ENCODE data around the gene GDF2.

GDF2 gene

GRCh38 chr10:47294057-47294456 is 28.2 kb upstream of the GDF2 start:
- no peak for DNase-seq

GRCh38 chr10:47294501-47294900 is 27.8 kb upstream of the GDF2 start:
- no peak for DNase-seq

- DNase-seq, result no peak
Measured at GRCh38 chr10:47295411-47295810, 26.8 kb upstream of the GDF2 start.

- DNase-seq, result no peak
Measured at GRCh38 chr10:47296156-47296894, 25.9 kb upstream of the GDF2 start.

- DNase-seq, result no peak
Measured at GRCh38 chr10:47296941-47297340, 25.3 kb upstream of the GDF2 start.

GRCh38 chr10:47297866-47298540 is 24.3 kb upstream of the GDF2 start:
- DNase-seq, result no peak

- no peak for DNase-seq
Measured at GRCh38 chr10:47298715-47299114, 23.5 kb upstream of the GDF2 start.

GRCh38 chr10:47299611-47300428 is 22.4 kb upstream of the GDF2 start, which contains the start of gene GDF10:
TSS of gene GDF10 (plus strand) at chr10:47300197. CDS start at chr10:47300652, 455 bp downstream.
- DNase-seq, result no peak

GRCh38 chr10:47300429-47300931 is 21.8 kb upstream of the GDF2 start:
- DNase-seq, result no peak

GRCh38 chr10:47301833-47302232 is 20.4 kb upstream of the GDF2 start:
- no peak for DNase-seq

GRCh38 chr10:47303105-47303504 is 19.1 kb upstream of the GDF2 start:
- DNase-seq, result no peak

GRCh38 chr10:47303866-47304265 is 18.4 kb upstream of the GDF2 start:
- no peak for DNase-seq

GRCh38 chr10:47305566-47305965 is 16.7 kb upstream of the GDF2 start:
- DNase-seq, result no peak

- no peak for DNase-seq
Measured at GRCh38 chr10:47306387-47307210, 15.7 kb upstream of the GDF2 start.

- DNase-seq, result no peak
Measured at GRCh38 chr10:47307381-47307780, 14.9 kb upstream of the GDF2 start.

GRCh38 chr10:47308775-47309174 is 13.5 kb upstream of the GDF2 start:
- DNase-seq, result no peak

- DNase-seq, result no peak
Measured at GRCh38 chr10:47309408-47310089, 12.7 kb upstream of the GDF2 start.

- DNase-seq, result no peak
Measured at GRCh38 chr10:47310090-47310505, 12.2 kb upstream of the GDF2 start.

GRCh38 chr10:47311193-47311931 is 10.9 kb upstream of the GDF2 start:
- DNase-seq, result peak in 1 of 2 experiments; percentile 19

GRCh38 chr10:47311932-47312662 is 10.2 kb upstream of the GDF2 start:
- peak; percentile 52 to 58 for DNase-seq

GRCh38 chr10:47312663-47312995 is 9.6 kb upstream of the GDF2 start:
- no peak for DNase-seq

All from NCI-H2081 (cell line).